Stimulated activated effector memory CD8-positive, alpha-beta T cell treated with anti-CD3 and anti-CD28 coated beads, Interleukin-12 subunit alpha, Interleukin-12 subunit beta, amount 100 ng/mL, for 72 hours (primary cell): ENCODE measurements around the gene NOP14.
A peak's percentile ranks its signal among the peaks of the same experiment; 100 is the strongest.
"Not testable (repeated sequence)": the region's sequence is repeated elsewhere in the genome, so short reads cannot be mapped to it uniquely, and the experiment has no call there.

Experiments
- ATAC-seq: fragments of 150-1000 bp; cut with Tn5 transposase; 2 replicates; pipeline ENCODE4 v1.10.0; 2021
- DNase-seq, 2 donors: peaks; one replicate each; pipeline ENCODE4 v3.0.0; 2021 to 2022; ENCODE audit warnings: low spot score in 2 of 2
- H3K27ac Mint-ChIP-seq: one replicate; pipeline ENCODE4 v1.8.0; 2022; ENCODE audit warnings: mild to moderate bottlenecking, mixed read lengths
- H3K36me3 Mint-ChIP-seq: one replicate; pipeline ENCODE4 v1.8.0; 2022; ENCODE audit warnings: mild to moderate bottlenecking, mixed read lengths
- H3K4me1 Mint-ChIP-seq: one replicate; pipeline ENCODE4 v1.8.0; 2022; ENCODE audit warnings: mixed read lengths
- H3K4me3 Mint-ChIP-seq: one replicate; pipeline ENCODE4 v1.8.0; 2022; ENCODE audit warnings: mild to moderate bottlenecking, mixed read lengths
- H3K9me3 Mint-ChIP-seq: one replicate; pipeline ENCODE4 v1.8.0; 2022; ENCODE audit warnings: mixed read lengths

The NOP14 gene

DNA sequence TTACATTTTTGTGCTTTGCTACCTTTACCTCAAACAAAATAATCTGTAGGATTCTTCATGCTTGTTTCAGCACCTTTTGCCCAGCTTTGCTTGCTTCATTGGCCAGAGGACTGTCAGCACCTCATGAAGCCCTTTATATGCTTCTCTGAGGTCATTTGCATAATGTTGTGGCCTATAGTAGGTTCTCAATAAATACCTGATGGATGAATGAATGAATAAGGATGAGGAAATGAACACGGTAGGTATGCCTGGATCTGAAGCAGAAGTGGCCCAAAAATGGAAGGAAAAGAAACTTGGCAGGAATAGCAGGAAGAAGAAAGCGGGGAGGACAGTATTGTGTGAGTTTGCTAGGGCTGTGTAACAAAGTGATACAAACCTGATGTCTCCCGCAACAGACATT, 8.1 kb upstream of the NOP14 start:
- ATAC-seq: no peak
- no peak overlapping the region for H3K4me3 Mint-ChIP-seq
- H3K4me1 Mint-ChIP-seq: peaks cover 8% of the 10 kb centered on the region
- no peak overlapping the region for H3K27ac Mint-ChIP-seq
- DNase-seq: no peak
- H3K9me3 Mint-ChIP-seq: no peaks in the 10 kb centered on the region
- H3K36me3 Mint-ChIP-seq: peaks cover 5% of the 10 kb centered on the region

DNA sequence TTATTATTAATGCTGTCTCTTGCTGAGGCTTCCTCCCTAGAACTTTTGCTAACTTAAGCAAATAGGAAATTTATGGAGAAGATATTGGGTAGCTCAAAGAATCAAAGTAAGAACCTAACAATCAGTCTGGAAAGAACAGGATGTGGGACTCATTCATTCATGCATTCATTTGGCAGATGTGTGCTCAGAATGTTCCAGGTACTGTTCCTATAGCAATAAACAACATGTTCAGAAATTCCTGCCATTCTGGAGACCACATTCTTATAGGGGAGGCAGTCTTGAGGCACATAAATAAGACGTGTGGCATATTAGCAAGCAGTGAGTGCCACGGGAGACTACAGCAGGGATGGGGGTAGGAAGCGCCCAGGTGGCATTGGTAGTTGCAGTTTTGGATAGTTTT, 5.2 kb upstream of the NOP14 start:
- no peak overlapping the region for H3K27ac Mint-ChIP-seq
- peaks cover 19% of the 10 kb centered on the region for H3K4me1 Mint-ChIP-seq
- ATAC-seq (no peak), DNase-seq (no peak)
- H3K36me3 Mint-ChIP-seq: peaks cover under 1% of the 10 kb centered on the region
- H3K4me3 Mint-ChIP-seq: no peak overlapping the region
- no peaks in the 10 kb centered on the region for H3K9me3 Mint-ChIP-seq

DNA sequence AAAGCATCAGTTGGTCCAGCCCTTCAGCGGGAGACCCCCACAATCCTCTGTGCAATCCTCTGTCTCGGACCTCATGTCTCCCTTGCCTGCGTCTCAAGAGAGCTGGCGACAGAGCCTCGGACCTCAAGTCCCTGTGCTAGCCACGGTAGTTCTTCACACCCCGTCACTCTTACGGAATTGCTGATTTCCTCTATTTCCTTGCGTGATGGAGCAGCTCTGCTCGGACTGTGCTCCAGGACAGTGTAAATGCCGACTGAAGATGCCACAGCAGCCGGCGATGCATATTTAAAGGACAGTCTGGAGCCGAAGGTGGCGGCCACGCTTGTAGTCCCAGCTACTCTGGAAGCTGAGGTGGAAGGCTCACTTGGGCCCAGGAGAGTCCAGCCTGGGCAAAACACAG, 2.1 kb upstream of the NOP14 start:
- Mint-ChIP-seq H3K4me1 (peaks cover 28% of the 10 kb centered on the region), H3K4me3 (peak overlapping the region; percentile 91), H3K27ac (no peak overlapping the region), H3K9me3 (no peaks in the 10 kb centered on the region), H3K36me3 (peaks cover 29% of the 10 kb centered on the region)
- no peak for ATAC-seq
- no peak for DNase-seq

DNA sequence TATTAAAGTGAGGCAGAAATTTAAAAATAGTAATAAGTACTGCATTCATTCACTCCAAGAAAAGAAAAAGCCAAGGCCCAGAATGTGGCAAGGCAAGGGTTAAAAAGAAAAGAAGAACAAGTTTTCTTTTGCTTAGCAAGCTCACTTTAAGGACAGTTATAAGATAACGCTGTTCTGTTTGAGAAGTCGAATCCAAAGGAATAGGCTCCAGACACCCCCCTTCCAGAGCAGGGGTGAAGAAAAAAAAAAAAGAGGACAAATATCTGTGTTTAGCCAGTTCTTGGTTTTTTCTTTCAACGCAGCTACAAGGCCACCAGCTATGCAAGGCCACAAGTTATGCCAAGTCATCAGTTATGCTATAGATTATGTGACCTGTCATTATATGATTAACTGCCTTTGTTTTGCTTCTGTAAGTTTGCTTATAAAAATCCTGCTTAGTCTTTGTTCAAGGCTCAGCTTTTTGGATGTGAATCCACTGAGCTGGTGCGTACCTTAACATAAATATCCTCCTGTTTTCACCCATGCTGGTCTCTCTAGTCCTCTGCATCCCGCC, 1.6 kb upstream of the NOP14 start:
- peaks cover 34% of the 10 kb centered on the region for H3K36me3 Mint-ChIP-seq
- peak overlapping the region; percentile 92 for H3K27ac Mint-ChIP-seq
- DNase-seq (no peak), ATAC-seq (no peak)
- H3K4me1 Mint-ChIP-seq: peaks cover 31% of the 10 kb centered on the region
- peak overlapping the region; percentile 91 for H3K4me3 Mint-ChIP-seq
- H3K9me3 Mint-ChIP-seq: no peaks in the 10 kb centered on the region

DNA sequence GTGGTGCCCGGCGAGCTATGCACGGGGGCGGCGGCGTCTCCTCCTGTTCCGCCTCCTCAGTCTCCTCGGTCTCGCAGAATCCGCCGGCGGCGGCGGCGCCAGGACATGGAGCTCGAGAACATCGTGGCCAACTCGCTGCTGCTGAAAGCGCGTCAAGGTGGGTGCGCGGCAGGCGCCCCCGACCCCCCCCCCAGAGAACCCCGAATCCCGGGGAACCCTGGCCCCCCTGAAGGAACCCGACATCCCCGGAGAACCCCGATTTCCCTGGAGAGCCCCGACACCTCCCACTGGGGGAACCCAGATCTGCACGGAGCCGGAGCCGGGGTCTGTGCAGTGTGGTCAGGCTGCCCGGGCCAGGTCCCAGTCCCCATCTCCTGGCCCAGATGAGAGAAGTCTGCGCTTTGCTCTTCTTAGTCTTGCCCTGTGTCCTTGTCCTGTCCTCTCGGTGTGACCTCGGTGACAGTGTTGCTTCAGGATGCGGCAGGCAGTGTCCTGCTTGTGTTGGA, 813 bp upstream of the NOP14 start:
- peak overlapping the region; percentile 92 for H3K27ac Mint-ChIP-seq
- H3K36me3 Mint-ChIP-seq: peaks cover 41% of the 10 kb centered on the region
- peaks cover 36% of the 10 kb centered on the region for H3K4me1 Mint-ChIP-seq
- H3K4me3 Mint-ChIP-seq: peak overlapping the region; percentile 91
- DNase-seq (no peak), ATAC-seq (peak; percentile 39)
- H3K9me3 Mint-ChIP-seq: no peaks in the 10 kb centered on the region

DNA sequence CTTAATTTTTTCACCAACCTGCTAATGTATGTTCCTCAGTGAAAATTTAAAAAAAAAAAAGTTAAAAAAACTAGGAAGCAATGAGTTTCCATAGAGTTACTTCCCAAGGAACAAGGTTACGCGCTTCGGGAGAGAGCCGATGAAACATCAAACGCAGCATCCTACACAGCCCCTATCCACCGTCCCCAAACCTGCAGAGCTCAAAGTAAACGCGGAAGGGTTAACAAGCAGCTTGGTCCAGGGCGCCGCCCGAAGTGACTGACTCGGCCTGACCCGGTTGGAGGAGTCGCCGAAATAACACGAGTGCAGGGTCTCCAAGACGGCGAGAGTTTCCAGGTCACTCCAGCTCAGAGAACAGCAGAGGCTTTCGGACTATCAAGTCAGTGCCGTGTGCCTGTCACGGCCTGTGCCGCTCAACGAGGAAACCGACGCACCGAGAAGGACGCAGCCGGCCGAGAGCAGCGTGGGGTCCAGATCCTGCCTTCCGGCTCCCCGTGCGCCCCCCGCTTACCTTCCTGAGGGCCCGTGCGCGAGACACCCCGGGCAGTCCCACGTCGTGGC, 512 bp downstream of the NOP14 start:
- Mint-ChIP-seq H3K9me3 (no peaks in the 10 kb centered on the region), H3K36me3 (peaks cover 55% of the 10 kb centered on the region), H3K4me1 (peaks cover 49% of the 10 kb centered on the region), H3K27ac (peak overlapping the region; percentile 92), H3K4me3 (peak overlapping the region; percentile 91)
- ATAC-seq (peak; percentile 22), DNase-seq (no peak)

DNA sequence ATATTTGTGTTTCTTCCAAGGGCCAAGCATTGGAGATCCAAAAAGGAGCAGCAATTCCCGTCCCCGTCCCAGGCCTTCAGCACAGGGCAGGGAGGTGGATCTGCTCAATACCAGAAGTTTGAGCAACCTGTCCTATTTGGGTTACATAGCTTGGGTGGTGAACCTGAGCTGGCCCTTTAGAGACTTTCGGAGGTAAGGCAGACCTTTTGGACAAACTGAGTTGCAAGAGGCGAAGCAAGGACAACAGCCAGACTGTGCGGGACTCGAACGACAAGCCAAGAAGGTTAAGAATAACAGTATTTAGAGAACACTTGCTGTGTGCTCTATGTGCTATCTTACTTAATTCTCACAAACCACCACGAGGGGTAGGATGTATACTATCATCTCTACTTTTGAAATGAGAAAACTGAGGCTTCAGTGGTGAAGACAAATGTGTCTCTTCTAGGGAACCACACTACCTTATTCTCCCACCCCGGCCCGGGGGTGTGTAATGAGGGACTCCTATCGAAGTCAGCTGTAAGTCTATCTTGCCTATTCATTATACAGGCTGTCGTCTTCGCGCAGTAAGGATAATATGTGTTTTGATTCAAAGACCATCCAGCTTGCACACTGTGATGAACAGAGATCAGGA, 1.3 kb downstream of the NOP14 start:
- DNase-seq: peak; percentile 51 to 85

DNA sequence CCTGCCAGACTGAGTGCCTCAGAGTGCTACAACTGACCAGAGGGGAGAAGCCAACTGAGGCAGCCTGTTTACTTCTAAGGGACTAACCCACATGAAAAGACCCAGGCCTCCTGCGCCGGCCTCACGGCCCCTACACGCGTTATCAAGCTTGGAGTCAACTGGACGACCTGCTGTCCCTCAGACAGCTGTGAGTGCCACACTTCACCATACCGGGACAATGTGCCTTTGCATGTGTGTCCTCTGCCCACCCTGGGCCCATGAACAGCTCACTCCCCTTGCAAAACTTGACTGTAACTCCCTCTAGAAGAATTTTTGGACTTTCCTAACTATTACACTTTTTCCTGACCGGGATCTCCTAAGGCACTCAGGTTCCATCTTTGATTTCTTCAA, 1.8 kb downstream of the NOP14 start:
- ATAC-seq (no peak), DNase-seq (no peak)
- Mint-ChIP-seq H3K9me3 (no peaks in the 10 kb centered on the region), H3K27ac (peak overlapping the region; percentile 92), H3K4me1 (peaks cover 62% of the 10 kb centered on the region), H3K36me3 (peaks cover 67% of the 10 kb centered on the region), H3K4me3 (peak overlapping the region; percentile 91)

More for the DNA sequence above, 1.3 kb downstream of the NOP14 start:
- Mint-ChIP-seq H3K4me3 (peak overlapping the region; percentile 91), H3K4me1 (peaks cover 57% of the 10 kb centered on the region), H3K9me3 (no peaks in the 10 kb centered on the region), H3K36me3 (peaks cover 62% of the 10 kb centered on the region), H3K27ac (peak overlapping the region; percentile 92)
- ATAC-seq: peak; percentile 75

DNA sequence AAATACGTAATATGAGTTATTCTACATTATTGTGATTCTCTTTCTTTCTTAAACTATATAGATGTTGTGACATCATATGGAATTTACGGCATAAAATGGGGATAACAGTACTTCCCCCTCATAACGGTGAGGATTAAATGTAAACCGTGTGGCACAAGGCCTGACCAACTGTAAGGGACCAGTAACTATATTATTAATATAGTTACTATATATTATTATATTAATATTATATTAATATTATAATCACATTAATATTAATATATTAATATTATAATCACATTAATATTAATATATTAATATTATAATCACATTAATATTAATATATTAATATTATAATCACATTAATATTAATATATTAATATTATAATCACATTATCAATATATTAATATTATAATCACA, 2.8 kb downstream of the NOP14 start:
- Mint-ChIP-seq H3K36me3 (peaks cover 77% of the 10 kb centered on the region), H3K4me3 (peak overlapping the region; percentile 54)

DNA sequence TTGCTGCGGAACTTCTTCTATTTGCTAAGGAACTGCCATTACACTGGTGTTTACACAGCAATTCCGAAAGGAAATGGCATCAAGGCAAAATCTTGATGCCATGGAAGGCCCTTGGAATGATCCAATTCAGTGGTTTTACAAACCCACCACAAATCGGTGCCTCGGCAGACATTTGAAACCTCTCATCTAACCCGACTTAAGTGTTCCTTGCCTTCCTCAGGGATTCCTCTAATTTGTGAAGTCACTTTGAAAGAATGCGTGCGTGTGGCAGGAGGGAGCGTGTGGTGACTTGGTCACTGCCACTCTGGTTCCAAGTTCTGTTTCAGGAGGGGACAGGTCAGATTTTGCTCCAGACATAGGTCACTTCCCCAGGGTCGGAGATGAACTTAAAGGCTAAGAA, 4.8 kb downstream of the NOP14 start:
- H3K4me1 Mint-ChIP-seq: peaks cover 74% of the 10 kb centered on the region
- H3K4me3 Mint-ChIP-seq: peak overlapping the region; percentile 54
- DNase-seq (no peak), ATAC-seq (no peak)
- peak overlapping the region; percentile 13 for H3K27ac Mint-ChIP-seq
- H3K9me3 Mint-ChIP-seq: no peaks in the 10 kb centered on the region
- H3K36me3 Mint-ChIP-seq: peaks cover 97% of the 10 kb centered on the region

More for the DNA sequence above, 2.8 kb downstream of the NOP14 start:
- ATAC-seq, H3K9me3 Mint-ChIP-seq, DNase-seq, H3K27ac Mint-ChIP-seq: not testable (repeated sequence)
- H3K4me1 Mint-ChIP-seq: peaks cover 67% of the 10 kb centered on the region

DNA sequence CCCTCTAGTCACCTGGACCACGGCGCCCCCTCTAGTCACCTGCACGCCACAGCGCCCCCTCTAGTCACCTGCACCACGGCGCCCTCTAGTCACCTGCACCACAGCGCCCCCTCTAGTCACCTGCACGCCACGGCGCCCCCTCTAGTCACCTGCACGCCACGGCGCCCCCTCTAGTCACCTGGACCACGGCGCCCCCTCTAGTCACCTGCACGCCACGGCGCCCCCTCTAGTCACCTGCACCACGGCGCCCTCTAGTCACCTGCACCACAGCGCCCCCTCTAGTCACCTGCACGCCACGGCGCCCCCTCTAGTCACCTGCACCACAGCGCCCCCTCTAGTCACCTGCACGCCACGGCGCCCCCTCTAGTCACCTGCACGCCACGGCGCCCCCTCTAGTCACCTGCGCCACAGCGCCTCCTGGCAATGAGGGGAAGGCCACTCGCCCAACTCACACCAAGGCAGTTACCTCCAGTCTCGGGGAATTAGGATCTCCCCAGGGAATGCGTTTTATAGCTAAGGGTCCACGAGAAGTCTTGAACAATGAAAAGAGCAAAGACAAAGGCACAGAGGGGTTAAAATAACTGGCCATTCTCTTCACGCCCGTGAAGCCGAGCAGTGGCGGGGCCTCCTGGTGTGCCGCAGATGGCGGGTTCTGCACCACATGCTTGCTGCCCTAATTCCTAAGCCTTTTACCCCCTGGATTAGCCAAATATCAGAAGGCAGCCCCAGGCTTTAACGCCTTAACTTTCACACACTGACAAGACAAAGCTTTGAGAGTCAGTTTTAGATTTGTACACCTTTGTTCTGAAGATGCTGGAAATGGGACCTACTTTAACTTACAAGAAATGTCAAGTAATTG, 7.8 kb downstream of the NOP14 start:
- peak overlapping the region; percentile 94 for H3K27ac Mint-ChIP-seq
- not testable (repeated sequence) for DNase-seq, ATAC-seq, H3K9me3 Mint-ChIP-seq
- peaks cover 83% of the 10 kb centered on the region for H3K4me1 Mint-ChIP-seq
- H3K36me3 Mint-ChIP-seq: peaks cover 100% of the 10 kb centered on the region
- peak overlapping the region; percentile 58 for H3K4me3 Mint-ChIP-seq

DNA sequence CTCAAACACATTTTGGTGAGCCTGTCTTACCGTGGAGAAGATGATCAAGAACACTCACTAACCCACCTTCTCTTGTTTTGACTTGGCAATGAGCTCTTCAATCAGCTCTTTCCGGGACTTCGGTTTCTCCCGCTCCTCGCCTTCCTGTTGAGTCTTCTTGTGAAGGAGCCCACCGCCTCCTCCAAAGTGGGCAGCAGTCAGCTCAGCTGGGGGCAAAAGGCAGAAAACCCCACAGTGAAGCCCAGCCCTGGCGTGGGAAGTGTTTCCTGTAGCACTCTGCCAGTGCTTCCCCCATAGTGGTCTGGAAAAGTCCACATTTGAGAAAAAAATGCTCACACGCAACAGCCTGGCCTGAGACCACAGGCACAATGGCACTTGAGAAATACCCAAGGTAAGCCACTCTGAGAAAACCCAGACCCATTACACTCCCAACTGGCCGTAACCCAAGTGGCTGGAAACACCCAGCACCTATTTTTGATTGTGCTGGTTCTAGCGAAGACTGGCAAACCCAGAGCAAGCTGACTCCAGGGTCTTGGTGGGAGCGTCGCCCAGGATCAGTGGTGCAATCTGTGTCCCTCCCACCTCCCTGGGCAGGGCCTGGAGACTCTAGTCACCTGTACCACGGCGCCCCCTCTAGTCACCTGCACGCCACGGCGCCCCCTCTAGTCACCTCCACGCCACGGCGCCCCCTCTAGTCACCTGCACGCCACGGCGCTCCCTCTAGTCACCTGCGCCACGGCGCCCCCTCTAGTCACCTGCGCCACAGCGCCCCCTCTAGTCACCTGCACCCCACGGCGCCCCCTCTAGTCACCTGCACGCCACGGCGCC, 8.6 kb downstream of the NOP14 start:
- ATAC-seq (peak; percentile 89), DNase-seq (peak; percentile 65 to 95)
- Mint-ChIP-seq H3K36me3 (peaks cover 100% of the 10 kb centered on the region), H3K27ac (peak overlapping the region; percentile 94), H3K4me1 (peaks cover 85% of the 10 kb centered on the region), H3K4me3 (peak overlapping the region; percentile 58), H3K9me3 (no peaks in the 10 kb centered on the region)

DNA sequence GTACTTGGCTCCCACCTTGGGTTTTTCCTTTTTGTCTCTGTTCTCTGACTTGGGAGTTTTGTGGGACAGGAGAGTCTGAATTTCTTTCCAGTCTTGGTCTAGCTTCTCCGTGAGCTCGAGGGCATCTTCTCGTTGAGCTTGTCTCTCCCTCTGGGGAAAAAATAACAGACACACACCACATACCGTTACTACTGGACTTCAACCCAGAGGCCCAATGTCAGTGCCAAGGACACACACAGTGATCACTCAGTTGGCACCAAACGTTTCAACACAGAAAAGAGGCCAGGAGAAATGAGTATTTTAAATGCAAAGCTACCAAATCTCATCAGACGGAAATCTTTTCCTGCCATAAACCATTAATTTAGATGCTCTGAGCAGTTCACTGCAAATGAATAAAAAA, 9.7 kb downstream of the NOP14 start:
- Mint-ChIP-seq H3K4me1 (peaks cover 83% of the 10 kb centered on the region), H3K36me3 (peaks cover 100% of the 10 kb centered on the region), H3K27ac (peak overlapping the region; percentile 94), H3K4me3 (peak overlapping the region; percentile 58), H3K9me3 (no peaks in the 10 kb centered on the region)
- no peak for ATAC-seq
- DNase-seq: no peak

DNA sequence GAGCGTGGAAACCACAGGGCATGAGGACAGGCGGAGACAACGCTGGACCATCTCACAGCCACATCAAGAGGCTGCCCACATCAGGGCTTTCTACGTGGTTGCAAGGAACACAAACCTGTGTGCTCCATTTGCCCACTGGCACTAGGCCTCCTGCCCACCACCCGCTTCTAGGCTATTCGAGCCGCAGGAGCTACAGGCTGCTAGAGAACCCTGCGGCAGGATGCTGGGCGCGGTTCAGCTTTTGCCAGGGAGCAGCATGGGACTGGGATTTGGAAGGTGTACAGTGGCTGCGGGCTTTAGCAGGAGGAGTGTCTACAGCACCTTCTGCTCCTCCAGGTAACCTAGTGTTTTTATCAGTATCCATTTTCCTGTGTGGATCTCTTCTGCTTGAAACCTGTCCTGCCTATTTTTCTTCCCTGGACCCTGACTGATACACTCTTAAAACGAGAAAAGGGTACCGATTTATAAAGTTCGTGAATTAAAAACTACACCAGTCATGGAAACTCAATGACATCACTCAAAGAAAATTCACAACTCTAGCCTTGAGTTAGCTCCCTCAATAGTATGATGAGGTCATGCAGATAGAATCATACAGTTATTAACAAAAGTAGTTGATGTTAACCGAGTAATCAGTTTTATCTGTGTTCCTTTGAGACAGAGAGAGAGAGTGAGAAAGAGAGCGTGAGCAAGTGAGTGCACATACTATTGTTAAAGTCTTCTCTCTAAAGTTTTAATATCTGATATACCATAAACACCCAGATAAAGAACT, 12.8 kb downstream of the NOP14 start:
- DNase-seq: no peak
- Mint-ChIP-seq H3K9me3 (no peaks in the 10 kb centered on the region), H3K4me1 (peaks cover 72% of the 10 kb centered on the region), H3K27ac (peak overlapping the region; percentile 38), H3K4me3 (no peak overlapping the region), H3K36me3 (peaks cover 100% of the 10 kb centered on the region)
- ATAC-seq: no peak
